Natural killer cell (primary cell): ENCODE data around the gene NEU3. TPM values are rescaled to one million over a fixed set of nuclear protein-coding genes. Genes with fewer than 3 reads are reported as not detected.

Source experiments
- ATAC-seq, 3 donors: fragments of 150-1000 bp in 2 of 3; fragments of 200-7000 bp in 1 of 3; cut with Tn5 transposase; 1 replicate in 1 of 3; 2 replicates in 2 of 3; pipeline ENCODE4 v1.10.0; 2021; ENCODE audit warnings: mild to moderate bottlenecking in 2 of 3, moderate library complexity in 2 of 3
- DNase-seq, 2 donors: peaks; one replicate each; pipeline versions ENCODE4 v3.0.0 to v3.0.0-alpha.2; 2013 to 2021; ENCODE audit warnings: mixed read lengths in 1 of 2
- H3K27ac ChIP-seq: one replicate; pipeline ENCODE4 v1.5.1; 2013; ENCODE audit warnings: mild to moderate bottlenecking, low read length
- H3K27me3 ChIP-seq: one replicate; pipeline ENCODE4 v1.6.1; 2013; ENCODE audit warnings: low read length; ENCODE audit not compliant: control insufficient read depth, insufficient read depth
- H3K36me3 ChIP-seq: one replicate; pipeline ENCODE4 v1.6.1; 2013; ENCODE audit warnings: low read length; ENCODE audit not compliant: control insufficient read depth, insufficient read depth
- H3K4me1 ChIP-seq: one replicate; pipeline ENCODE4 v1.6.1; 2013; ENCODE audit warnings: low read length; ENCODE audit not compliant: control insufficient read depth, insufficient read depth
- H3K4me3 ChIP-seq: one replicate; pipeline ENCODE4 v1.5.1; 2013; ENCODE audit warnings: low read length
- H3K9me3 ChIP-seq: one replicate; pipeline ENCODE4 v1.6.1; 2013; ENCODE audit warnings: low read length; ENCODE audit not compliant: control insufficient read depth, insufficient read depth
- H3K27ac Mint-ChIP-seq, 2 donors: one replicate each; pipeline ENCODE4 v1.8.0; 2022; ENCODE audit warnings: mild to moderate bottlenecking in 2 of 2, mixed read lengths in 2 of 2, moderate library complexity in 1 of 2
- H3K27me3 Mint-ChIP-seq, 2 donors: one replicate each; pipeline ENCODE4 v1.8.0; 2022; ENCODE audit warnings: low read depth in 2 of 2, mixed read lengths in 2 of 2
- H3K36me3 Mint-ChIP-seq: one replicate; pipeline ENCODE4 v1.8.0; 2022; ENCODE audit warnings: mixed read lengths
- H3K4me1 Mint-ChIP-seq, 2 donors: one replicate each; pipeline ENCODE4 v1.8.0; 2022; ENCODE audit warnings: mixed read lengths in 2 of 2
- H3K4me3 Mint-ChIP-seq: one replicate; pipeline ENCODE4 v1.8.0; 2022; ENCODE audit warnings: mild to moderate bottlenecking, moderate library complexity, mixed read lengths
- H3K9me3 Mint-ChIP-seq, 2 donors: one replicate each; pipeline ENCODE4 v1.8.0; 2022; ENCODE audit warnings: mixed read lengths in 2 of 2
- WGBS: methylation state at CpG from one replicate; pipeline ENCODE4 v1.1.7; 2013; ENCODE audit warnings: missing lambda C conversion rate; ENCODE audit not compliant: insufficient coverage; 5-methylcytosine and 5-hydroxymethylcytosine counted together
- intact Hi-C: fragments of 100-400 bp; cut with micrococcal nuclease; formaldehyde crosslinking; loops from one replicate; pipeline ENCODE4 v1.14.2; 2022
- total RNA-seq, 4 donors: library from RNA; stranded (reverse); fragments of 120-200 nt in 1 of 4; gene quantifications; one replicate each; pipeline versions ENCODE4 v1.2.3 to v1.2.4, GENCODE V29; 2013 to 2022
- TF ChIP-seq, protein P1 (sequence below): fragments of 200-600 bp; IDR thresholded peaks from one replicate; pipeline ENCODE4 v1.8.0; 2022; ENCODE audit warnings: antibody characterized with exemption

NEU3 gene
- total RNA-seq, 3 donors from 2014 or later (not counting 1 experiment from before 2014, with no cell fraction given): 16.9 to 24.3 (median 17.5) TPM

DNA sequence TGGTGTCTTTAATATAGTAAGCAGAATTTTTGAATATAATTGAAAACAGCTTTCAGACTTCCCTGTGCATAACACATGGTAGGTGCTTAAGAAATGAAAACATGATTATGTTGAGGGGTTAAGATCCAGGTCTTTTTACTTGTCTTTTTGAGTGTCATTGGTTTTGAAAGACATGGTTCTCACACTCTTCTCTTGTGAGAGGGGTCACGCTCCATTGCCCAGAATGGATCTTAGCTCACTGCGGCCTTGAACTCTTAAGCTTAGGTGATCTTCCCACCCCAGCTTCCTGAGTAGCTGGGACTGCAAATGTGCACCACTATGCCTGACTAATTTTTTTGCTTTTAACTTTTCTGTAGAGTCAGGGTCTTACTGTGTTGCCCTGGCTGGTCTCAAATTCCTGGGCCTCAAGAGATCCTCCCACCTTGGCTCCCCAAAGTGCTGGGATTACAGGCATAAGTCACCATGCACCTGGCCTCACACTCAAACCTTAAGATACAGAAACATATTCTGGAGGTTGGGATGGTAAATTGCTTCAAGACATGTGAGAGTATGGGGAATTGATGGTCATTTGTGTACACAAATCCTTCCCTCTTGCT, 38.3 kb upstream of the NEU3 start:
- TF ChIP-seq, protein P1, sequence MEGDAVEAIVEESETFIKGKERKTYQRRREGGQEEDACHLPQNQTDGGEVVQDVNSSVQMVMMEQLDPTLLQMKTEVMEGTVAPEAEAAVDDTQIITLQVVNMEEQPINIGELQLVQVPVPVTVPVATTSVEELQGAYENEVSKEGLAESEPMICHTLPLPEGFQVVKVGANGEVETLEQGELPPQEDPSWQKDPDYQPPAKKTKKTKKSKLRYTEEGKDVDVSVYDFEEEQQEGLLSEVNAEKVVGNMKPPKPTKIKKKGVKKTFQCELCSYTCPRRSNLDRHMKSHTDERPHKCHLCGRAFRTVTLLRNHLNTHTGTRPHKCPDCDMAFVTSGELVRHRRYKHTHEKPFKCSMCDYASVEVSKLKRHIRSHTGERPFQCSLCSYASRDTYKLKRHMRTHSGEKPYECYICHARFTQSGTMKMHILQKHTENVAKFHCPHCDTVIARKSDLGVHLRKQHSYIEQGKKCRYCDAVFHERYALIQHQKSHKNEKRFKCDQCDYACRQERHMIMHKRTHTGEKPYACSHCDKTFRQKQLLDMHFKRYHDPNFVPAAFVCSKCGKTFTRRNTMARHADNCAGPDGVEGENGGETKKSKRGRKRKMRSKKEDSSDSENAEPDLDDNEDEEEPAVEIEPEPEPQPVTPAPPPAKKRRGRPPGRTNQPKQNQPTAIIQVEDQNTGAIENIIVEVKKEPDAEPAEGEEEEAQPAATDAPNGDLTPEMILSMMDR: no peak
- H3K27ac ChIP-seq: peak overlapping the region; percentile 45
- no peaks in the 10 kb centered on the region for H3K36me3 Mint-ChIP-seq
- DNase-seq (no peak), ATAC-seq (no peak)
- peak overlapping the region; percentile 88 for H3K4me3 ChIP-seq
- H3K36me3 ChIP-seq: peaks cover 6% of the 10 kb centered on the region
- H3K27ac Mint-ChIP-seq: peak overlapping the region; percentile 97
- H3K9me3 Mint-ChIP-seq: no peaks in the 10 kb centered on the region
- intact Hi-C loops: no loop called here
- peaks cover 65 to 69% of the 10 kb centered on the region in 2 donors for H3K4me1 Mint-ChIP-seq
- no peaks in the 10 kb centered on the region for H3K9me3 ChIP-seq
- 79% methylated on average over 2 of the region's 2 CpGs for WGBS
- peaks cover 24% of the 10 kb centered on the region for H3K4me1 ChIP-seq
- H3K27me3 ChIP-seq: no peaks in the 10 kb centered on the region
- H3K4me3 Mint-ChIP-seq: peak overlapping the region; percentile 99
- no peaks in the 10 kb centered on the region for H3K27me3 Mint-ChIP-seq

DNA sequence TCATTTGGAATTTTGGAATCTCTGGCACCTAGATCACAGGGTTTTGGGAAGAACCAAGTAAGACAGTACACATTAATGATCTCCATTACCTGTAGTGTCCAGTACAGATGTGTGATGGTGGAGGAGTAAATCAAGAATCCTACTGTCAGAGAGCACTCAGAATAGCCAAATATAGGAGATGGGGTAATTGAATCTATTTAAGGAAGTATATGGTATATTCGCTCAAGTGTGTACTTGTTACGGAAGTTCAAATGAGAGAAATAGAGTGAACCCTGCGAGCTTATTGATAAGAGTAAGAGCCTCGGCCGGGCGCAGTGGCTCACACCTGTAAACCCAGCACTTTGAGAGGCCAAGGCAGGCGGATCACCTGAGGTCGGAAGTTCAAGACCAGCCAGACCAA, 37.5 kb upstream of the NEU3 start:
- DNase-seq (no peak), ATAC-seq (no peak)
- Histone ChIP-seq H3K4me3 (no peak overlapping the region), H3K27ac (peak overlapping the region; percentile 45), H3K9me3 (no peaks in the 10 kb centered on the region), H3K36me3 (peaks cover 6% of the 10 kb centered on the region), H3K27me3 (no peaks in the 10 kb centered on the region), H3K4me1 (peaks cover 24% of the 10 kb centered on the region)
- 87% methylated on average over 8 of the region's 8 CpGs for WGBS
- H3K9me3 Mint-ChIP-seq: no peaks in the 10 kb centered on the region
- no peaks in the 10 kb centered on the region for H3K27me3 Mint-ChIP-seq
- peaks cover 71 to 76% of the 10 kb centered on the region in 2 donors for H3K4me1 Mint-ChIP-seq
- intact Hi-C loops: no loop called here
- H3K4me3 Mint-ChIP-seq: peak overlapping the region; percentile 99
- H3K27ac Mint-ChIP-seq: peak overlapping the region; percentile 97
- TF ChIP-seq, protein P1: no peak
- H3K36me3 Mint-ChIP-seq: no peaks in the 10 kb centered on the region

DNA sequence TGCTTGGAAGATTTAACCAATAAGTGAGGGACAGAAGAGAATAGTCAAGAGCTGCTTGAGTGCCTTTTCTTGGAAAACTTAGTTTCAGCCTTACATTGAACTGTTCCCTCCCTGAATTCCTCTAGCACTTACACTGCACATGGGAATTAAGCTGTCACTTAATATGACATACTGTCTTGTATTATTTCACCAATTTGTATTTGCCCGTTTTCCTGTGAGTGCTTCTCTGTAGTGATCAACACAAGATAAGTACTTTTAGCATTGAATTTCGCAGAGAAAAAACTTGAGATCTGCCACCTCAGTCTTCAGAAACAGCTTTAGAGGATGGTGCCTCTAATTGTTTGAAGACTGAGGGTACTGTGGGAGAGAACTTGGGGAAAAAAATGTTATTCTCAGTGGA, 36.0 kb upstream of the NEU3 start:
- Histone ChIP-seq H3K27me3 (no peaks in the 10 kb centered on the region), H3K4me1 (peaks cover 27% of the 10 kb centered on the region)

More for the DNA sequence above, 36.0 kb upstream of the NEU3 start:
- TF ChIP-seq, protein P1: no peak
- WGBS: 100% methylated on average over 2 of the region's 2 CpGs
- DNase-seq (no peak), ATAC-seq (no peak)
- no peaks in the 10 kb centered on the region for H3K9me3 ChIP-seq
- intact Hi-C loops: no loop called here
- peaks cover 78 to 89% of the 10 kb centered on the region in 2 donors for H3K4me1 Mint-ChIP-seq
- no peaks in the 10 kb centered on the region for H3K36me3 Mint-ChIP-seq
- no peaks in the 10 kb centered on the region for H3K27me3 Mint-ChIP-seq
- H3K27ac ChIP-seq: no peak overlapping the region
- peaks cover 14% of the 10 kb centered on the region for H3K36me3 ChIP-seq
- H3K27ac Mint-ChIP-seq: peak overlapping the region in 1 of 2 donors; percentile 37
- no peak overlapping the region for H3K4me3 Mint-ChIP-seq
- no peak overlapping the region for H3K4me3 ChIP-seq
- H3K9me3 Mint-ChIP-seq: no peaks in the 10 kb centered on the region
